OCI-LY3 (cell line): ENCODE results near the gene PLSCR4.
"Not testable (repeated sequence)": the region's sequence is repeated elsewhere in the genome, so short reads cannot be mapped to it uniquely, and the experiment has no call there.

Experiments
- H2AFZ ChIP-seq: fragments of 200-600, 300-600 bp; shearing (Covaris generic); 2 replicates; pipeline ENCODE4 v1.6.0; 2014; ENCODE audit warnings: antibody characterized with exemption, low read depth, low read length
- H3K27ac ChIP-seq: fragments of 200-600, 300-600 bp; sonication (generic); 2 replicates; pipeline ENCODE4 v1.5.1; 2014; ENCODE audit warnings: mild to moderate bottlenecking, low read length, moderate library complexity, mixed read lengths
- H3K27me3 ChIP-seq: fragments of 200-600, 300-600 bp; sonication (generic); 2 replicates; pipeline ENCODE4 v1.6.1; 2014; ENCODE audit warnings: low read depth, low read length, mixed read lengths
- H3K36me3 ChIP-seq: fragments of 200-600, 300-600 bp; sonication (generic); replicated peaks from 2 replicates; pipeline ENCODE3; 2014; ENCODE audit warnings: low read depth, low read length, mixed read lengths
- H3K4me1 ChIP-seq: fragments of 300-600, 200-600 bp; sonication (generic); 2 replicates; pipeline ENCODE4 v1.6.1; 2014; ENCODE audit warnings: low read length, mixed read lengths
- H3K4me2 ChIP-seq: fragments of 200-600, 300-600 bp; sonication (generic); 2 replicates; pipeline ENCODE4 v1.6.1; 2014; ENCODE audit warnings: low read length, mixed read lengths
- H3K4me3 ChIP-seq: fragments of 300-600, 200-600 bp; sonication (generic); 2 replicates; pipeline ENCODE4 v1.5.1; 2014; ENCODE audit warnings: antibody characterized with exemption, mild to moderate bottlenecking, low read length, moderate library complexity
- H3K79me2 ChIP-seq: fragments of 300-600, 200-600 bp; shearing (Covaris generic); 2 replicates; pipeline ENCODE4 v1.6.1; 2014; ENCODE audit warnings: mild to moderate bottlenecking, low read length, mixed read lengths
- H3K9ac ChIP-seq: fragments of 300-600, 200-600 bp; shearing (Covaris generic); 2 replicates; pipeline ENCODE4 v1.6.0; 2014; ENCODE audit warnings: mild to moderate bottlenecking, low read length, moderate library complexity
- H3K9me3 ChIP-seq: fragments of 200-600, 300-600 bp; shearing (Covaris generic); 2 replicates; pipeline ENCODE4 v1.6.1; 2014; ENCODE audit warnings: low read length, mixed read lengths; ENCODE audit not compliant: insufficient read depth
- H4K20me1 ChIP-seq: fragments of 200-600, 300-600 bp; sonication (generic); 2 replicates; pipeline ENCODE4 v1.6.1; 2016; ENCODE audit warnings: low read length, mixed read lengths; ENCODE audit not compliant: insufficient read depth
- EZH2phosphoT487 ChIP-seq: fragments of 200-600 bp; shearing (Covaris generic); IDR thresholded peaks from 2 replicates; pipeline ENCODE4 v1.6.1; 2018; ENCODE audit warnings: antibody characterized with exemption, mixed run types, low read depth
- TF ChIP-seq, protein P1 (sequence below): fragments of 200-600, 300-600 bp; sonication (generic); IDR thresholded peaks from 2 replicates; pipeline ENCODE4 v1.5.1; 2014; ENCODE audit warnings: antibody characterized with exemption, low read length, low read depth

PLSCR4 gene

DNA sequence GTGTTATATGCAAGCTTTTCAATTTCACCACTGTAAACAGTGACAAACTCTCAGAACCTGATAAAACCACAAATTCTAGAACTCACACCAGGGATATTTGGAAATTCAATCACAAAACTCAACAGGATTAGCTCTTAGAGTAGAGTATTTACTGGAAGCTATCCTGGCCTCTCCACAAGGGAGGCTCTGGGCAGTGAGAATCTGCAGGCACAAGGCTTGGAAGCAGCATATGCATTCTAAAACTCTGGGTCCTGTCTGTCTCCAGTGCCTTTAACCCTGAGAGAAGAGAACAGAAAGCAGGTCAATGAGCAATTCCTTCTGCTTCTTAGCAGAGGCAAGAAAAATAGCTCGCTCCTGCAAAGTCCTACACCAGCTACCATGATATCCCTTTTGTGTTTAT is 23.4 kb downstream of the PLSCR4 start:
- H3K4me3 ChIP-seq = no peak overlapping the region
- no peaks in the 10 kb centered on the region for H3K79me2 ChIP-seq
- H3K27ac ChIP-seq = no peak overlapping the region
- no peaks in the 10 kb centered on the region for H3K9me3 ChIP-seq
- no peak for TF ChIP-seq EZH2phosphoT487
- TF ChIP-seq, protein P1, sequence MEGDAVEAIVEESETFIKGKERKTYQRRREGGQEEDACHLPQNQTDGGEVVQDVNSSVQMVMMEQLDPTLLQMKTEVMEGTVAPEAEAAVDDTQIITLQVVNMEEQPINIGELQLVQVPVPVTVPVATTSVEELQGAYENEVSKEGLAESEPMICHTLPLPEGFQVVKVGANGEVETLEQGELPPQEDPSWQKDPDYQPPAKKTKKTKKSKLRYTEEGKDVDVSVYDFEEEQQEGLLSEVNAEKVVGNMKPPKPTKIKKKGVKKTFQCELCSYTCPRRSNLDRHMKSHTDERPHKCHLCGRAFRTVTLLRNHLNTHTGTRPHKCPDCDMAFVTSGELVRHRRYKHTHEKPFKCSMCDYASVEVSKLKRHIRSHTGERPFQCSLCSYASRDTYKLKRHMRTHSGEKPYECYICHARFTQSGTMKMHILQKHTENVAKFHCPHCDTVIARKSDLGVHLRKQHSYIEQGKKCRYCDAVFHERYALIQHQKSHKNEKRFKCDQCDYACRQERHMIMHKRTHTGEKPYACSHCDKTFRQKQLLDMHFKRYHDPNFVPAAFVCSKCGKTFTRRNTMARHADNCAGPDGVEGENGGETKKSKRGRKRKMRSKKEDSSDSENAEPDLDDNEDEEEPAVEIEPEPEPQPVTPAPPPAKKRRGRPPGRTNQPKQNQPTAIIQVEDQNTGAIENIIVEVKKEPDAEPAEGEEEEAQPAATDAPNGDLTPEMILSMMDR = no peak
- no peaks in the 10 kb centered on the region for H4K20me1 ChIP-seq
- no peak overlapping the region for H2AFZ ChIP-seq
- H3K4me2 ChIP-seq = no peak overlapping the region
- H3K27me3 ChIP-seq = no peaks in the 10 kb centered on the region
- H3K36me3 ChIP-seq = no peaks in the 10 kb centered on the region
- H3K9ac ChIP-seq = no peak overlapping the region
- no peaks in the 10 kb centered on the region for H3K4me1 ChIP-seq

DNA sequence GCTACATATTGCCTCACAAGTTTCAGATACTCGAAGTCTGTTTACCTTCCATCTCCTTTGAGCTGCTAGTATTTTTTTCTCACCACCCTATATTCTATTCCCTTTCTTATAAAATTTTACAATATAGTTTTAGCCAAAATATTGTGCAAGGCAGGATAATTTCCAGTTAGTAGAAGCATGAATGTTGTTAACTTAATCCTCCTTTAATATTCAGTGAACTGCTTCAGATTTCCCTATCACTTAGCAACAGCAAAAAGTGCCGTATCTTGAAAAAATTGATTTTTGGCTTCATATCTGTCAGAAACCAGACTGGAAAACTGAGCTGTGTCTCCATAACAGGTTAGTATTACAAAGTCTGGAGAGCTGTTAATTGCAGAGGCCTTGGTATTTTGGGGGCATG is 24.0 kb downstream of the PLSCR4 start:
- H3K9me3 ChIP-seq = no peaks in the 10 kb centered on the region
- no peaks in the 10 kb centered on the region for H3K4me1 ChIP-seq
- no peaks in the 10 kb centered on the region for H3K79me2 ChIP-seq
- no peak overlapping the region for H3K4me3 ChIP-seq
- H3K36me3 ChIP-seq = no peaks in the 10 kb centered on the region
- H3K9ac ChIP-seq = no peak overlapping the region
- H3K27me3 ChIP-seq = no peaks in the 10 kb centered on the region
- no peak overlapping the region for H3K27ac ChIP-seq
- no peak overlapping the region for H2AFZ ChIP-seq
- no peaks in the 10 kb centered on the region for H4K20me1 ChIP-seq
- H3K4me2 ChIP-seq = no peak overlapping the region
- TF ChIP-seq EZH2phosphoT487 = no peak
- TF ChIP-seq, protein P1 = no peak

DNA sequence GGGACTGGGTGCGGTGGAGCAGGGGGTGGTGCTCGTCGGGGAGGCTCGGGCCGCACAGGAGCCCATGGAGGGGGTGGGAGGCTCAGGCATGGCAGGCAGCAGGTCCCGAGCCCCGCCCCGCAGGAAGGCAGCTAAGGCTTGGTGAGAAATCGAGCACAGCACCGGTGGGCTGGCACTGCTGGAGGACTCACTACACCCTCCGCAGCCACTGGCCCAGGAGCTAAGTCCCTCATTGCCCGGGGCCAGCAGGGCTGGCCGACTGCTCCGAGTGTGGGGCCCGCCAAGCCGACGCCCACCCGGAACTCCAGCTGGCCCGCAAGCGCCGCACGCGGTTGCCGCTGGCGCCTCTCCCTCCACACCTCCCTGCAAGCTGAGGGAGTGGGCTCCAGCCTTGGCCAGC is 25.4 kb downstream of the PLSCR4 start:
- H3K27ac ChIP-seq, H3K4me3 ChIP-seq, H2AFZ ChIP-seq, H3K9me3 ChIP-seq, H3K4me2 ChIP-seq, H3K27me3 ChIP-seq, H3K4me1 ChIP-seq, H3K9ac ChIP-seq, H3K79me2 ChIP-seq, H3K36me3 ChIP-seq, H4K20me1 ChIP-seq: not testable (repeated sequence)

DNA sequence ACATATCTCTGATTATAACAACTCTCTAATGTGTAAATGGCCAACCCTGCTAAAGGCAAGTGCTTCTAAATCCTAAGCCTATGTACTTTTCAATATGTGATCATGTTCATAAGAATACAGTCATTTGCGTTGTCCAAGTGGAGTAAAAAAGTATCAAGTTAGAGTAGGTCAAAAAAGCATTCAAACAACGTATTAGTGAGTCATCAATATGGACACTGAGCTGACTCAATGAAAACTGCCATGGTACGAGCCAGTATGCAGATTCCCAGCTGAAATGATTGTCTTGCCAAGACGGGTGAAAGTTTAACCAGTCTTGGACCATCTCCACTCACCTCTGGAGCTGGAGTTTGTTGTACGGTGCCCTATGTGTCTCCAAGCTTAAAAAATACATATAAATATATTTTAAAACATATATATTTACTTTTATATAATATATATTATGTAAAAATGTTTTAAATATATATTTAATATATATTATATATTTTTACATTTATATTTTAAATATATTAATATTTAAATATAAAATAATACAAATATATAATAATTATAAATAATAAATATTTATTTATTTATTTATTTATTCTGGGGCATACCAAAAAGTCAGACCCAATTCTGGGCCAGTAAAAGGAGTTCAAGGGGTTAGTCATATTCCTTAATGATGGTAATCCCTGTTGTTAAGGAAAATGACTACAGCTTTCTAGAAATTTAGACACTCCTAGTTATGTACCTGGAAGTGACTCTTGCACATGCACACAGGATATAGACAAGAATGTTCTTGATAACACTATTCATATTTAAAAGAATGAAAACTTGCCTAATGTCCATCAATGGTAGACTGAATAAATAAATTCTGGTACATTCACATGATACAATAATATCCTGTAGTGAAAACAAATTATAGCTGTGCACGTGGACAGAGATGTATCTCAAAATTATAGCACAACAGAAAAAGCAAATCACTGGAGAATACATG is 27.2 kb downstream of the PLSCR4 start:
- H3K27me3 ChIP-seq = no peaks in the 10 kb centered on the region
- no peaks in the 10 kb centered on the region for H4K20me1 ChIP-seq
- no peak overlapping the region for H3K4me3 ChIP-seq
- no peaks in the 10 kb centered on the region for H3K36me3 ChIP-seq
- no peak overlapping the region for H3K9ac ChIP-seq
- no peak overlapping the region for H2AFZ ChIP-seq
- 0 out of 2 replicates have a peak, but pooled peaks cover 1% of the 10 kb centered on the region for H3K4me1 ChIP-seq
- no peaks in the 10 kb centered on the region for H3K9me3 ChIP-seq
- H3K79me2 ChIP-seq = no peaks in the 10 kb centered on the region
- no peak for TF ChIP-seq EZH2phosphoT487
- TF ChIP-seq, protein P1 = no peak
- H3K4me2 ChIP-seq = no peak overlapping the region
- no peak overlapping the region for H3K27ac ChIP-seq
